Suprapubic skin (tissue), 4 donors: ENCODE data around the gene RIIAD1.

ENCODE experiments used
- POLR2A ChIP-seq, 2 donors: fragments of 450-650 bp; IDR thresholded peaks; one replicate each; pipeline ENCODE4 v1.6.1; 2017; ENCODE audit warnings: antibody characterized with exemption in 2 of 2, mild to moderate bottlenecking in 2 of 2, moderate library complexity in 2 of 2
- POLR2AphosphoS5 ChIP-seq, 3 donors: sonication (generic); formaldehyde crosslinking; IDR thresholded peaks; one replicate each; pipeline ENCODE4 v1.6.1; 2017; ENCODE audit warnings: antibody characterized with exemption in 3 of 3

DNA sequence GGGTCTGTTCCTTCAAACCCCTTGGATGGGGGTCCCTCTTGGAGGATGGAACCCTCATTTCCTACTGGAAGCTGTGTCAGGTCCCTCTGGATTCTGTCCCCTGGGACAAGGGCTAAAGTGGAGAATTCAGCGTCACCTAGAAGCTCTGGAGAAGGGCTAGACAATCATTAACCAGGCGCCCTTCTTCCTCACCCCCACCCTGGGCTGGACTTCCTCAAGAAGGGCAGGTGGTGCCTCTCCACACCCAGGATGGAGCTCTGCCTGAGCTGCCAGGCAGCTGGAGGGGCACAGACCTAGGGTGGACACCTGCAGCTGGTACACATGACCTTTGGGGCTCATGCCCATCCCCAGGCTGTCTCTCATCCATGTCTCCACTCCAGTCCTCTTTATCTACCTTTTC is 8.3 kb upstream of the RIIAD1 start:
- TF ChIP-seq POLR2AphosphoS5 (IDR thresholded peaks at IDR 0.05) = no peak
- no peak for TF ChIP-seq POLR2A (IDR thresholded peaks at IDR 0.05)
